Brain microvascular endothelial cell (primary cell): ENCODE results near the gene TEKTIP1.
A peak's percentile ranks its signal among the peaks of the same experiment; 100 is the strongest.

ENCODE experiments used
- DNase-seq: peaks from one replicate; pipeline ENCODE4 v3.0.0-alpha.2; 2020
- H3K27ac ChIP-seq: fragments of 250-450 bp; sonication (Bioruptor Pico); 2 replicates; pipeline ENCODE4 v1.5.1; 2020; ENCODE audit warnings: mild to moderate bottlenecking, moderate library complexity
- H3K27me3 ChIP-seq: fragments of 250-450 bp; sonication (Bioruptor Pico); replicated peaks from 2 replicates; pipeline ENCODE4 v1.5.1; 2020; ENCODE audit warnings: mild to moderate bottlenecking
- H3K36me3 ChIP-seq: fragments of 250-450 bp; sonication (Bioruptor Pico); replicated peaks from 2 replicates; pipeline ENCODE4 v1.5.1; 2020; ENCODE audit warnings: mild to moderate bottlenecking
- H3K4me3 ChIP-seq: 2 replicates; pipeline ENCODE4 v1.5.1; 2011; ENCODE audit warnings: low read depth, mild to moderate bottlenecking, control low read depth, low read length, moderate library complexity
- in situ Hi-C: cut with HindIII; loops from 2 replicates; pipeline ENCODE4 v1.10.0; 2017; ENCODE audit warnings: low sequenced_read_pairs, low pct_ligation_motif_present
- TF ChIP-seq, protein P1 (sequence below): IDR thresholded peaks from 2 replicates; pipeline ENCODE4 v1.5.1; 2011; ENCODE audit warnings: low read depth, mild to moderate bottlenecking, moderate library complexity, low read length, control low read depth, inconsistent platforms; ENCODE audit errors: missing control alignments

Gene TEKTIP1

DNA sequence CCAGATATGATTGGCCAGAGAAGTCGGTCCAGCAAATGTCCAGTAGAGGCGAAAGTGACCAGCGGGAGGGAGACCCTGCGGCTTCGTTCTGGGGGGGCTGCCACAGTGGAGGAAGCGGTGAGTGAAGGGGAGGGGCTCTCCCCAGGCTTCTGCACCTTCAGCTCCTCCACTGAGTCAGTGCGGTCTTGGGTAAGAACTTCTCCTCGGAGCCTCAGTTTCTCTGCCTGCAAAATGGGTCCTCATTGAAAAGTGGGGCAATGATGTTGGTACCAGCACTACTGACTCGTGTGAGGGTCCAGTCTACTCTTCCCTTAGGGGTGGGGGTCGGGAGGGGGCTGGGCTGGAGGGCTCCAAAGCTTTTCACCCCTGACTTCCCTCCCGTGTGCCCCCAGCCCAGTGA is 50.5 kb downstream of the TEKTIP1 start:
- Histone ChIP-seq H3K27me3 (no peaks in the 10 kb centered on the region), H3K27ac (no peak overlapping the region), H3K36me3 (no peaks in the 10 kb centered on the region), H3K4me3 (no peak overlapping the region)
- no peak for DNase-seq
- in situ Hi-C loops = no loop called here
- TF ChIP-seq, protein P1, sequence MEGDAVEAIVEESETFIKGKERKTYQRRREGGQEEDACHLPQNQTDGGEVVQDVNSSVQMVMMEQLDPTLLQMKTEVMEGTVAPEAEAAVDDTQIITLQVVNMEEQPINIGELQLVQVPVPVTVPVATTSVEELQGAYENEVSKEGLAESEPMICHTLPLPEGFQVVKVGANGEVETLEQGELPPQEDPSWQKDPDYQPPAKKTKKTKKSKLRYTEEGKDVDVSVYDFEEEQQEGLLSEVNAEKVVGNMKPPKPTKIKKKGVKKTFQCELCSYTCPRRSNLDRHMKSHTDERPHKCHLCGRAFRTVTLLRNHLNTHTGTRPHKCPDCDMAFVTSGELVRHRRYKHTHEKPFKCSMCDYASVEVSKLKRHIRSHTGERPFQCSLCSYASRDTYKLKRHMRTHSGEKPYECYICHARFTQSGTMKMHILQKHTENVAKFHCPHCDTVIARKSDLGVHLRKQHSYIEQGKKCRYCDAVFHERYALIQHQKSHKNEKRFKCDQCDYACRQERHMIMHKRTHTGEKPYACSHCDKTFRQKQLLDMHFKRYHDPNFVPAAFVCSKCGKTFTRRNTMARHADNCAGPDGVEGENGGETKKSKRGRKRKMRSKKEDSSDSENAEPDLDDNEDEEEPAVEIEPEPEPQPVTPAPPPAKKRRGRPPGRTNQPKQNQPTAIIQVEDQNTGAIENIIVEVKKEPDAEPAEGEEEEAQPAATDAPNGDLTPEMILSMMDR = no peak

GRCh38 chr19:3589949-3590348 is 51.0 kb downstream of the TEKTIP1 start:
- H3K27me3 ChIP-seq = no peaks in the 10 kb centered on the region
- in situ Hi-C loops = no loop called here
- H3K27ac ChIP-seq = no peak overlapping the region
- TF ChIP-seq, protein P1 = no peak
- no peak for DNase-seq
- no peak overlapping the region for H3K4me3 ChIP-seq
- H3K36me3 ChIP-seq = no peaks in the 10 kb centered on the region

DNA sequence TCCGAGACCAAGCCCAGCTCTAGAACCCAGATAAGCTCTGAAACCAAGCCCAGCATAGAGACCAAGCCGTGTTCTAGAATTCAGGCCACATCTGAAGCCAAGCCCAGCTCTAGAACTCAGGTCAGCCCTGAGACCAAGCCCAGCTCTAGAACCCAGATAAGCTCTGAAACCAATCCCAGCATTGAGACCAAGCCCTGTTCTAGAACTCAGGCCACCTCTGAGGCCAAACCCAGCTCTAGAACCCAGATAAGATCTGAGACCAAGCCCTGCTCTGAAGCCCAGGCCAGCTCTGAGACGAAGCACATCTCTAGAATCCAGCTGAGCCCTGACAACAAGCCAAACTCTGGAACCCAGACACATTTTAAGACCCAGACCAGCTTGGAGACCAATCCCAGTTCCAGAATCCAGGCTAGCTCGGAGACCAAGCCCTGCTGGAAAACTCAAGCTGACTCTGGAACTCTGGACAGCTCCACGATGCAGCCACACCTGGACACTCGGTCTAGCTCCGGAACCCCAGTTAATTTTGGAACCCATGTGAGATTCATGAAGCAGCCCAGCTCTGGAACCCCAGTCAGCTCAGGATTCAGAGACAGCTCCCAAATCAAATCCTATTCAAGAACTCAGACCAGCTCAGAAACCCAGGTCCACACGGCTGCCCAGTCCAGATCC is 52.2 kb downstream of the TEKTIP1 start:
- no peaks in the 10 kb centered on the region for H3K27me3 ChIP-seq
- DNase-seq = no peak
- no peaks in the 10 kb centered on the region for H3K36me3 ChIP-seq
- TF ChIP-seq, protein P1 = no peak
- H3K4me3 ChIP-seq = no peak overlapping the region
- H3K27ac ChIP-seq = no peak overlapping the region
- in situ Hi-C loops = no loop called here

DNA sequence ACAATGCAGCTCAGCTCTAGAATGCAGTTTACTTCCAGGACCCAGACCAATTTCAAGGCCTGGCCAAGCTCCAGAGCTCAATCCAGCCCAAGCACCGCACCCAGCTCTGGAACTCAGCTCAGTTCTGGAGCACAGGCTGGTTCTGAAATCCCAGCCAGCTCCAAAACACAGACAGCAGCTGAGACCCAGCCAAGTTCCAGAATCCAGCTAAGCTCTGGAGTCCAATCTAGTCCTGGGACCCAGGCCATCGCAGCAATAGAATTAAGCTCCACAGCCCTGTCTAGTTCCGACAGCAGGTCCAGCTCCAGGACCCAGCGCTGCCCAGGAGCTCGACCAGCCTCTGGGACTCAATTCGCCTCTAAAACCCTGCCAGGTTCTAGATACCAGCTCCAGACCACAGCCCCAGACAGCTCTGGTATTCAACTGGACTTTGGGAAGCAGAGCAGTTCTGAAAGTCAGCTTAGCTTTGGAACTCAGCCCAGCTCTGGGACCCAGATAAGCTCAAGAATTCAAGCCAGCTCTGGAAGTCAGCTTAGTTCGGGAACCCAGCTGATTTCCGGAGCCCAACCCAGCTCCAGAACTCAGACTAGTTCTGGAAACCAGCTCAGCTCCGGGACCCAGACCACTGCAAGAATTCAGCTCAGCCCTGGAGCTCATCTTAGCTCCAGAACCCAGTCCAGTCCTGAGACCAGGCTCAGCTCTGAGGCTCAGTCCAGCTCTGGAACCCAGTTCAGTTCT is 53.1 kb downstream of the TEKTIP1 start:
- DNase-seq = no peak
- no peaks in the 10 kb centered on the region for H3K27me3 ChIP-seq
- H3K4me3 ChIP-seq = no peak overlapping the region
- TF ChIP-seq, protein P1 = no peak
- H3K36me3 ChIP-seq = no peaks in the 10 kb centered on the region
- no peak overlapping the region for H3K27ac ChIP-seq
- in situ Hi-C loops = no loop called here

GRCh38 chr19:3593156-3593555 is 54.2 kb downstream of the TEKTIP1 start:
- Histone ChIP-seq H3K4me3 (no peak overlapping the region), H3K36me3 (no peaks in the 10 kb centered on the region), H3K27ac (no peak overlapping the region), H3K27me3 (no peaks in the 10 kb centered on the region)
- in situ Hi-C loops = no loop called here
- no peak for DNase-seq
- TF ChIP-seq, protein P1 = peak; percentile 45
